ENCODE results near the gene NAGS. TPM values are rescaled to one million over a fixed set of nuclear protein-coding genes. Genes with fewer than 3 reads are reported as not detected.

NAGS gene

GRCh38 chr17:44053125-44053872 is 48.9 kb downstream of the NAGS start:
- no peak overlapping the region for H2AK5ac ChIP-seq (ENCODE audit: low read length)
- H4K8ac ChIP-seq (ENCODE audit: low read depth, low read length): no peak overlapping the region
- no peak overlapping the region for H3K9ac ChIP-seq (ENCODE audit: low read length)
- H3K36me3 ChIP-seq (ENCODE audit: control insufficient read depth, insufficient read depth, low read length): peaks cover 8% of the 10 kb centered on the region
- H2BK5ac ChIP-seq (ENCODE audit: low read length): no peak overlapping the region
- H3K4me2 ChIP-seq (ENCODE audit: low read length): no peak overlapping the region
- peaks cover 50% of the 10 kb centered on the region for H3K79me2 ChIP-seq (ENCODE audit: control insufficient read depth, insufficient read depth, low read length)
- H2BK15ac ChIP-seq (replicated peaks; ENCODE audit: low read depth): no peak overlapping the region
- H3K27ac ChIP-seq (ENCODE audit: low read depth, low read length): no peak overlapping the region
- H3K56ac ChIP-seq (ENCODE audit: low read length): no peak overlapping the region
- peaks cover 18% of the 10 kb centered on the region for H3K79me1 ChIP-seq (ENCODE audit: low read length)
- no peak overlapping the region for H3K4ac ChIP-seq (ENCODE audit: low read depth, low read length)
- no CpG with 5 or more reads among the region's 3 CpGs for WGBS (ENCODE audit: extremely low coverage, insufficient coverage, low lambda C conversion rate)
- DNase-seq: no peak
- H3K4me1 ChIP-seq (ENCODE audit: control insufficient read depth, low read depth, low read length): no peaks in the 10 kb centered on the region
- no peak overlapping the region for H3K4me3 ChIP-seq (ENCODE audit: low read length)
- no peak overlapping the region for H3K18ac ChIP-seq (ENCODE audit: low read length)
- no peak overlapping the region for H4K5ac ChIP-seq (ENCODE audit: low read length)
- H2BK120ac ChIP-seq (ENCODE audit: low read depth, low read length): no peak overlapping the region
- H3K23ac ChIP-seq (ENCODE audit: low read length): no peak overlapping the region
- H3K27me3 ChIP-seq (ENCODE audit: insufficient read depth, low read length, poor library complexity): no peaks in the 10 kb centered on the region

Small RNA genes lying within 50 kb of the gene (small RNA-seq; reads per million reads assigned to genes)
- not detected for gene RF00012 (ENCODE audit: insufficient read depth)

Measured in mesendoderm (in vitro differentiated cells).